ENCODE measurements around the gene MYBPC1. TPM values are rescaled to one million over a fixed set of nuclear protein-coding genes. Genes with fewer than 3 reads are reported as not detected.

Gene MYBPC1
- total RNA-seq, 1 experiment from 2014 or later = not detected

DNA sequence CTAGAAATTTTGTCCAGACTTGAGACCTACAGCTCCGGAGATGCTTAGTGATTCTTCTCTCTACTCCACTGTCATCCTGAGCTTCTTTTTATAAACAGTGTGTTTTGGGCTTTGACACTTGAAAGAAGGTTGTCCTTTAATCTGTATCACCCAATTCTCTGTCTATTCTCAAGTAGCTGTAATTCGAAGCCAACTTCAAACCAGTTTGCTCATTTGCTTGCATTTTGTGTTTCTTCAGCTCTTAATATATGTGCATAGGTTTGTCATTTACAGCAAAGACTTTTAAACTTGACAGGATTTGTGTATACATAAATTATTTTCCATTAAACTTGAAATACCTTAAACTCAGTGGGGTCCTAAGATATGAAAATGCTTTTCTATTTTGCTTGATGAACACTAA lies 16.4 kb upstream of the MYBPC1 start:
- Mint-ChIP-seq H3K27me3 (ENCODE audit: insufficient read depth, unreplicated experiment) (no peaks in the 10 kb centered on the region), H3K9me3 (ENCODE audit: unreplicated experiment) (no peaks in the 10 kb centered on the region), H3K4me1 (ENCODE audit: low read depth, unreplicated experiment) (no peaks in the 10 kb centered on the region), H3K4me3 (ENCODE audit: unreplicated experiment) (no peak overlapping the region), H3K36me3 (ENCODE audit: insufficient read depth, unreplicated experiment) (no peaks in the 10 kb centered on the region), H3K27ac (ENCODE audit: unreplicated experiment) (no peak overlapping the region)
- H3K4me3 ChIP-seq (ENCODE audit: low read depth, low read length) = no peak overlapping the region
- CTCF ChIA-PET = no interaction called here
- no peaks in the 10 kb centered on the region for H3K36me3 ChIP-seq (ENCODE audit: control insufficient read depth, insufficient read depth, low read length)
- intact Hi-C loops (cut with micrococcal nuclease; ENCODE audit: unreplicated experiment) = no loop called here
- DNase-seq = no peak
- H3K27me3 ChIP-seq (replicated peaks; ENCODE audit: control insufficient read depth, insufficient read depth, low read length) = no peaks in the 10 kb centered on the region
- POLR2A ChIA-PET = no interaction called here
- TF ChIP-seq, protein P1, sequence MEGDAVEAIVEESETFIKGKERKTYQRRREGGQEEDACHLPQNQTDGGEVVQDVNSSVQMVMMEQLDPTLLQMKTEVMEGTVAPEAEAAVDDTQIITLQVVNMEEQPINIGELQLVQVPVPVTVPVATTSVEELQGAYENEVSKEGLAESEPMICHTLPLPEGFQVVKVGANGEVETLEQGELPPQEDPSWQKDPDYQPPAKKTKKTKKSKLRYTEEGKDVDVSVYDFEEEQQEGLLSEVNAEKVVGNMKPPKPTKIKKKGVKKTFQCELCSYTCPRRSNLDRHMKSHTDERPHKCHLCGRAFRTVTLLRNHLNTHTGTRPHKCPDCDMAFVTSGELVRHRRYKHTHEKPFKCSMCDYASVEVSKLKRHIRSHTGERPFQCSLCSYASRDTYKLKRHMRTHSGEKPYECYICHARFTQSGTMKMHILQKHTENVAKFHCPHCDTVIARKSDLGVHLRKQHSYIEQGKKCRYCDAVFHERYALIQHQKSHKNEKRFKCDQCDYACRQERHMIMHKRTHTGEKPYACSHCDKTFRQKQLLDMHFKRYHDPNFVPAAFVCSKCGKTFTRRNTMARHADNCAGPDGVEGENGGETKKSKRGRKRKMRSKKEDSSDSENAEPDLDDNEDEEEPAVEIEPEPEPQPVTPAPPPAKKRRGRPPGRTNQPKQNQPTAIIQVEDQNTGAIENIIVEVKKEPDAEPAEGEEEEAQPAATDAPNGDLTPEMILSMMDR (IDR thresholded peaks at IDR 0.05; ENCODE audit: insufficient read depth in 1 of 2, low read depth in 1 of 2, low read length in 1 of 2, severe bottlenecking in 1 of 2, unreplicated experiment in 1 of 2) = no peak
- H3K4me1 ChIP-seq = no peaks in the 10 kb centered on the region
- H3K9me3 ChIP-seq = no peaks in the 10 kb centered on the region
- BruUV-seq (replicated peaks) = no TSS peak

DNA sequence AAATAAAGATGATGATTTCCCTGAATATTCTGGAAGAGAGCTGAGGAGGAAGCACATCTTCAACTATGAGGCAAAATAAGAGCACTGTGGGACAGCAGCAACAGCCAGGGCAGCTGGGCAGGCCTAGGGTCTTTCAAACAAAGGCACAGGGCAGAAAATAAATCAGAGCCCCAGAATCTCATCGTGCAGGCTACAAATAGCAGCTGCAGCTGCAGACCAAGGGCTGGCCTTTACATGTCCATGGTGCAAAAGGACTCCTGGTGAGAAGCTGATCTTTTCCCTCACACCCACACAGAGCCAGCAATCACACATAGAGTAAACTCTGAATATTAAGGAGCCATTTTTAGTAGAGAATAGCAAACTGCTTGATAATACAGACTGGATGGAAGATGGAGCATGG lies 13.6 kb upstream of the MYBPC1 start:
- TF ChIP-seq, protein P1 (IDR thresholded peaks at IDR 0.05; ENCODE audit: insufficient read depth in 1 of 2, low read depth in 1 of 2, low read length in 1 of 2, severe bottlenecking in 1 of 2, unreplicated experiment in 1 of 2) = no peak
- Mint-ChIP-seq H3K27me3 (ENCODE audit: insufficient read depth, unreplicated experiment) (no peaks in the 10 kb centered on the region), H3K9me3 (ENCODE audit: unreplicated experiment) (no peaks in the 10 kb centered on the region), H3K36me3 (ENCODE audit: insufficient read depth, unreplicated experiment) (no peaks in the 10 kb centered on the region), H3K4me3 (ENCODE audit: unreplicated experiment) (no peak overlapping the region), H3K27ac (ENCODE audit: unreplicated experiment) (no peak overlapping the region), H3K4me1 (ENCODE audit: low read depth, unreplicated experiment) (no peaks in the 10 kb centered on the region)
- intact Hi-C loops (cut with micrococcal nuclease; ENCODE audit: unreplicated experiment) = no loop called here
- Histone ChIP-seq H3K27me3 (replicated peaks; ENCODE audit: control insufficient read depth, insufficient read depth, low read length) (no peaks in the 10 kb centered on the region), H3K4me1 (no peaks in the 10 kb centered on the region), H3K36me3 (ENCODE audit: control insufficient read depth, insufficient read depth, low read length) (no peaks in the 10 kb centered on the region), H3K4me3 (ENCODE audit: low read depth, low read length) (no peak overlapping the region), H3K9me3 (no peaks in the 10 kb centered on the region)
- ChIA-PET POLR2A (no interaction called here), CTCF (no interaction called here)
- BruUV-seq (replicated peaks) = no TSS peak
- DNase-seq = no peak

DNA sequence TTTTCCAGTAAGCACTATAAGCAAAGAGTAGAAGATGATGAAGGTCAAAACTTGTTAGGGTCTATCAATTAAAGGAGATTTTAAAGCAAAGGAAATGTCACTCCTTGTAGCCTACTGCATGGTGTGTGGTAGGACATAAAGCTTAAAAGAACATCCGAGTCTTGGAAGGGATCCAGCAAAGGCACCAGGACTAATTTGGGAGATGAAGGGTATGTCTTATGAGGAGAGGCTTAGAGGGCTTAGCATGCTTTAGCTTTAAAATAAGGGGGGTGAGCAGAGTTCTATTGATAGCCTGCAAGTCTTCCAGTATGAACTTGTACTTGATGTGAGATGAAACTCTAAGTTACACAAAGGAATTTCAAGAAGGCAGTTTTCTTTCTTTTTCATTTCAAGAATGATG lies 11.8 kb upstream of the MYBPC1 start:
- BruUV-seq (replicated peaks) = no TSS peak
- Histone ChIP-seq H3K36me3 (ENCODE audit: control insufficient read depth, insufficient read depth, low read length) (no peaks in the 10 kb centered on the region), H3K4me3 (ENCODE audit: low read depth, low read length) (no peak overlapping the region), H3K4me1 (no peaks in the 10 kb centered on the region), H3K27me3 (replicated peaks; ENCODE audit: control insufficient read depth, insufficient read depth, low read length) (no peaks in the 10 kb centered on the region), H3K9me3 (no peaks in the 10 kb centered on the region)
- TF ChIP-seq, protein P1 (IDR thresholded peaks at IDR 0.05; ENCODE audit: insufficient read depth in 1 of 2, low read depth in 1 of 2, low read length in 1 of 2, severe bottlenecking in 1 of 2, unreplicated experiment in 1 of 2) = no peak
- DNase-seq = no peak
- ChIA-PET POLR2A (no interaction called here), CTCF (no interaction called here)
- Mint-ChIP-seq H3K36me3 (ENCODE audit: insufficient read depth, unreplicated experiment) (no peaks in the 10 kb centered on the region), H3K4me1 (ENCODE audit: low read depth, unreplicated experiment) (no peaks in the 10 kb centered on the region), H3K4me3 (ENCODE audit: unreplicated experiment) (no peak overlapping the region), H3K27ac (ENCODE audit: unreplicated experiment) (no peak overlapping the region), H3K9me3 (ENCODE audit: unreplicated experiment) (no peaks in the 10 kb centered on the region), H3K27me3 (ENCODE audit: insufficient read depth, unreplicated experiment) (no peaks in the 10 kb centered on the region)
- intact Hi-C loops (cut with micrococcal nuclease; ENCODE audit: unreplicated experiment) = no loop called here

Measured in Caco-2 (cell line).